ENCODE measurements around the gene SPHK2. TPM values are rescaled to one million over a fixed set of nuclear protein-coding genes. Genes with fewer than 3 reads are reported as not detected.
"Not testable (repeated sequence)": the region's sequence is repeated elsewhere in the genome, so short reads cannot be mapped to it uniquely, and the experiment has no call there.

SPHK2 gene
- total RNA-seq, 1 experiment from 2014 or later = 26.4 TPM

GRCh38 chr19:48678201-48678600, 58.9 kb downstream of the SPHK2 start:
- Histone ChIP-seq H3K27me3 (ENCODE audit: control insufficient read depth, insufficient read depth, low read length) (peaks cover 12% of the 10 kb centered on the region), H3K4me3 (ENCODE audit: insufficient read depth, low read depth, low read length) (no peak overlapping the region), H3K36me3 (replicated peaks; ENCODE audit: control insufficient read depth, insufficient read depth, low read length) (no peaks in the 10 kb centered on the region)
- peak; percentile 23 for DNase-seq

DNA sequence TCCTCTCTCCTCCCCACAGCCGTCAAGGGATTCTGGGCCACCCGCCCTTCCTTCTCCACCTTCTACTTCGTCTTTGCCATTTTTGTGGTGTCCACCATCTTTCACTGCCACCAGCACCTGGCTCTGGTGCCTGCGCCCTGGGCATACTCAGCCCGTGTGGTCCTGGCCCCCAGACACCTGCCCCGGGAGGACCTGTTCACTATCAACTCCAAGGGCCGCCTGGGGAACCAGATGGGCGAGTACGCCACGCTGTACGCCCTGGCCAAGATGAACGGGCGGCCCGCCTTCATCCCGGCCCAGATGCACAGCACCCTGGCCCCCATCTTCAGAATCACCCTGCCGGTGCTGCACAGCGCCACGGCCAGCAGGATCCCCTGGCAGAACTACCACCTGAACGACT, 60.7 kb downstream of the SPHK2 start:
- H3K4me3 ChIP-seq (ENCODE audit: insufficient read depth, low read depth, low read length); H3K36me3 ChIP-seq (replicated peaks; ENCODE audit: control insufficient read depth, insufficient read depth, low read length); H3K27me3 ChIP-seq (ENCODE audit: control insufficient read depth, insufficient read depth, low read length): not testable (repeated sequence)
- peak; percentile 28 for DNase-seq

Other genes with a start within 250 kb of the SPHK2 start
- gene KDELR1, start 228.0 kb upstream of the SPHK2 start, total RNA-seq (2014; rRNA removed; shearing (Covaris generic)) = 110 and 111 TPM in 2 replicates
- gene GRIN2D, start 225.8 kb upstream of the SPHK2 start, total RNA-seq (2014; rRNA removed; shearing (Covaris generic)) = 4.4 and 4.8 TPM in 2 replicates
- 80.6 and 97.8 TPM in 2 replicates for gene GRWD1, start 173.5 kb upstream of the SPHK2 start, total RNA-seq (2014; rRNA removed; shearing (Covaris generic))
- gene KCNJ14, start 163.9 kb upstream of the SPHK2 start, total RNA-seq (2014; rRNA removed; shearing (Covaris generic)) = 0.21 and 0.70 TPM in 2 replicates
- gene CYTH2, start 150.1 kb upstream of the SPHK2 start, total RNA-seq (2014; rRNA removed; shearing (Covaris generic)) = 42.9 and 51.3 TPM in 2 replicates
- gene LMTK3, start 107.7 kb upstream of the SPHK2 start, total RNA-seq (2014; rRNA removed; shearing (Covaris generic)) = 3.0 and 3.6 TPM in 2 replicates
- gene SULT2B1, start 67.3 kb upstream of the SPHK2 start, total RNA-seq (2014; rRNA removed; shearing (Covaris generic)) = 1.8 and 2.8 TPM in 2 replicates
- gene SPACA4, start 12.8 kb upstream of the SPHK2 start, total RNA-seq (2014; rRNA removed; shearing (Covaris generic)) = not detected in 2 replicates
- 3.8 and 4.0 TPM in 2 replicates for gene FAM83E, start 4.4 kb upstream of the SPHK2 start, total RNA-seq (2014; rRNA removed; shearing (Covaris generic))
- 3,978 and 5,156 TPM in 2 replicates for gene RPL18, start 328 bp upstream of the SPHK2 start, total RNA-seq (2014; rRNA removed; shearing (Covaris generic))
- 11.2 and 18.2 TPM in 2 replicates for gene DBP, start 17.9 kb downstream of the SPHK2 start, total RNA-seq (2014; rRNA removed; shearing (Covaris generic))
- gene CA11, start 26.7 kb downstream of the SPHK2 start, total RNA-seq (2014; rRNA removed; shearing (Covaris generic)) = 10.8 and 24.0 TPM in 2 replicates
- 0.15 TPM in 1 of 2 replicates, not detected in the other for gene NTN5, start 53.5 kb downstream of the SPHK2 start, total RNA-seq (2014; rRNA removed; shearing (Covaris generic))
- 0.78 and 1.8 TPM in 2 replicates for gene FUT2, start 76.5 kb downstream of the SPHK2 start, total RNA-seq (2014; rRNA removed; shearing (Covaris generic))
- gene MAMSTR, start 100.2 kb downstream of the SPHK2 start, total RNA-seq (2014; rRNA removed; shearing (Covaris generic)) = 1.7 and 2.4 TPM in 2 replicates
- 4.5 and 4.6 TPM in 2 replicates for gene RASIP1, start 121.1 kb downstream of the SPHK2 start, total RNA-seq (2014; rRNA removed; shearing (Covaris generic))
- gene IZUMO1, start 127.4 kb downstream of the SPHK2 start, total RNA-seq (2014; rRNA removed; shearing (Covaris generic)) = 0.18 and 0.24 TPM in 2 replicates
- gene FUT1, start 133.1 kb downstream of the SPHK2 start, total RNA-seq (2014; rRNA removed; shearing (Covaris generic)) = 6.1 and 8.2 TPM in 2 replicates
- gene FGF21, start 136.0 kb downstream of the SPHK2 start, total RNA-seq (2014; rRNA removed; shearing (Covaris generic)) = 0.35 TPM in 1 of 2 replicates, not detected in the other
- gene BCAT2, start 191.5 kb downstream of the SPHK2 start, total RNA-seq (2014; rRNA removed; shearing (Covaris generic)) = 31.5 and 40.0 TPM in 2 replicates
- gene HSD17B14, start 217.0 kb downstream of the SPHK2 start, total RNA-seq (2014; rRNA removed; shearing (Covaris generic)) = 9.9 and 18.0 TPM in 2 replicates
- 20.6 and 25.6 TPM in 2 replicates for gene PLEKHA4, start 249.1 kb downstream of the SPHK2 start, total RNA-seq (2014; rRNA removed; shearing (Covaris generic))

All from H7 (cell line).